GM19025 (cell line): ENCODE measurements around the gene MRGPRE.

ENCODE experiments used
- ATAC-seq: cut with Tn5 transposase; IDR thresholded peaks from one replicate; pipeline ENCODE4 v1.9.1; 2021; ENCODE audit warnings: mild to moderate bottlenecking, low read depth, moderate library complexity; ENCODE audit not compliant: unreplicated experiment

MRGPRE gene

DNA sequence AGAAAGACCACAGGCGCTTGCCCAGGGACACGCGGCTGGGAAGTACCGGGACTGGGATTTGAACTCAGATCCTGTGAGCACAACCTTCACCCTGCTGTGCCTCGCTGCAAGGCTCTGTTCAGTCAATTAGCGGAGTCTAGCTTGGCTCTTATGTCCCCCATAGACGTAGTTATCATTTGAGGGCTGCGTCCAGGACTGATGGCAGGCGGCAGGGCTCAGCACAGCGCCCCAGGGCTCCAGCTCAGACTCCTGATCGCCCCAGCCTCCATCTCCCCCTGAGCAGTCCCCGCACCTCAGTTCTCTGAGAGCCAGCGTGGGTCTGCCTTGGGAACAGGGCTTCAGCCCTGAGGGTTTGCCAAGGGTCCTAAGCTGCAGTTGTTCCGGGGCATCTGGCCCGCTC is 33.4 kb downstream of the MRGPRE start:
- ATAC-seq, result no peak

DNA sequence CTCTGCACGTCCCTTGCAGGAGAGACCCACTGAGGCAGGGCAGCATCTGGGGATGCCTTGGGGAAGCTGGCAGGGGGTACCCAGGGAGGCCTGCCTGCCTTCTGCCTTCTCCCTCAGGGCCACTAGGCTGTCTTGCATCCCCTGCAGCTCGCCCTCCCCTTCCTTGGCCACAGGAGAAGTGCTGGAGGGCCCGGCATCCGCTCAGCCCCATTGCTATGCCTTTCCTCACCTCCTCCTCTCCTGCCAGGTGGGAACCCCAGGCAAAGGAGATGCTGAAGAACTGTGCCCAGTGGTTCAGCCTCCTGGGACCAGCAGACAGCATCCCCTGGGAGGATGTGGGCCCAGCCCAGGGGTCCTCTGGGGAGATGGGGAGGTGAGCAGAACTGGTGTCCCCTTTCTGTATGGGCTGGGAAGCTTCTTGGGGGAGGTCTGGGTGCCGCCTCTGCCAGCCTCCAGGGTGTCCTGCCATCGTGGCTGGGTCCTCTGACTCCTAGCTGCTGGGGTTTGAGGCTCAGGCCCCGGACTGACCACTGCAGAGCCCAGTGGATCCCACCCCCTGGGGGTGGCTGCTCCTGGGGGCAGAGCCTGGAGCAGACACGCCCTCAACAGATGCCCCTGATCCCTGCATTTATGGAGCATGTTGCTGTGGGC is 34.2 kb downstream of the MRGPRE start:
- ATAC-seq, result no peak

DNA sequence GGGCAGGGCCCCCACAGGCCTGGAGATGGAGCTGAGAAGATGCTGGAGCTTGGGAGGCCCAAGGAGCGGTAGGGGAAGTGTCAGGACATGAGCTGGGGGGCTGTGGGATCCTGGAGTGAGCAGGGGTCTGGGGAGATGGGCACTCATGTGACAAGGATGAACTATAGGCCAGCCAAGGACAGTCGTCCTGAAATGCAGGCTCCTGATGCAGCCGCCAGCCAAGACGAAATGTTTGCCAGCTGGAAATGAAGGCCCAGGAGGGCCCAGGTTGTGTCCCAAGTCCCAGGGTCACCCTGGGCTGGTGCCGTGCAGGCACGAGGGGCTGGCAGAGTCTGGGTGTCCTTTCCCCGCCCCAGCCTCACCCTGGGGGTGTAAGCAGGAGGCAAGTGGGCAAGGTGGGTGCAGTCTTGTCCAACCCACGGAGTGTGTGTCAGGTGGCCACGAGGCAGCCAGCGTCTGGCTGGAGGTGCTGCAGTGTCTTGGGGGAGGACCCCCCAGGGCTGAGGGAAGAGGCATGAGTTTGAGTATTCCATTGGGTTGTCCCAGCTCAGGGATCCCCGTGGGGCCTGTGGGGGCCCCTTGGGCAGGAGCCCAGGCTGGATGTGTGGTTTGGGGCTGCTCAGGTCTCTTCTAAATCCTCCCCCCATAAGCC is 35.0 kb downstream of the MRGPRE start:
- no peak for ATAC-seq

DNA sequence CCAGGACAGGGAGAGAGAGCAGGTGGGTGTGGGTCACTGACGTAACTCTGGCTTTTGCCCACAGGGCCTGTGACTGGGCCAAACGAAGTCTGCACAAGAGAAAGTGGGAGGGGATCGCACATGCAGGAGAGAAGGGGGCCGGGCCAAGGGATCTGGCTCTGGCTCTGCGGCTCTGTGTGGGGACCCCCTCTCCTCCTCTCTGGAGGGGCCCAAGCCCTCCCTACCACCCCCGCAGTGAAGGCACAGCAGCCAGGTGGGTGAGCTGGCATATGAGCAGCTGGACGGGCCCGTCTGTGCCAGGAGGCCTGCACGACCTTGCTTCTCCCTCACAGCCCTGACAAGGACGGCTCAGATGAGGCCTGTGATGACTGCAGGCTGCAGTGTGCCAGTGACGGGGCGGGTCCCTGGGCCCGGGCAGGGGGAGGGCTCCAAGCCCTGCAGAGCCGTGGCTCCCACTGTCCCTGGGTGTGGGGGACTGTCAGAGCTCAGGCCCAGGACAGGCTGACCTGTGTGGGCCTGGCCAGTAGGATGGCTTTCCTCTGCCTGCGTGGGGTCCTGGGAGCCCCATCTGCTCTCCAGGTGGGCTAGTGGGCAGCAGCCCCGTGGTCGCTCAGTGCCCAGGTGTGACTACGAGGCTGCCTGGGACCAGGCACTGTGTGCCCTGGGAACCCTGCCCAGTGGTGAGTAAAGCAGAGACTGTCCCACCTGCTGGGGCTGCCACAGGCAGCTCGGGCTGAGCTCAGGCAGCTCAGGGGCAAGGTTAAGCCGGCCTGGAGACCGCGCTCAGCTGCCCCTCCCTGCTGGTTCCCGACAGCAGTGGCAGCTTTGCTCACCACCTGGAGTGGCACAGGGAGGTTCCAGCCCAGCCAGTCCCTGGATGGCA is 35.8 kb downstream of the MRGPRE start:
- no peak for ATAC-seq

DNA sequence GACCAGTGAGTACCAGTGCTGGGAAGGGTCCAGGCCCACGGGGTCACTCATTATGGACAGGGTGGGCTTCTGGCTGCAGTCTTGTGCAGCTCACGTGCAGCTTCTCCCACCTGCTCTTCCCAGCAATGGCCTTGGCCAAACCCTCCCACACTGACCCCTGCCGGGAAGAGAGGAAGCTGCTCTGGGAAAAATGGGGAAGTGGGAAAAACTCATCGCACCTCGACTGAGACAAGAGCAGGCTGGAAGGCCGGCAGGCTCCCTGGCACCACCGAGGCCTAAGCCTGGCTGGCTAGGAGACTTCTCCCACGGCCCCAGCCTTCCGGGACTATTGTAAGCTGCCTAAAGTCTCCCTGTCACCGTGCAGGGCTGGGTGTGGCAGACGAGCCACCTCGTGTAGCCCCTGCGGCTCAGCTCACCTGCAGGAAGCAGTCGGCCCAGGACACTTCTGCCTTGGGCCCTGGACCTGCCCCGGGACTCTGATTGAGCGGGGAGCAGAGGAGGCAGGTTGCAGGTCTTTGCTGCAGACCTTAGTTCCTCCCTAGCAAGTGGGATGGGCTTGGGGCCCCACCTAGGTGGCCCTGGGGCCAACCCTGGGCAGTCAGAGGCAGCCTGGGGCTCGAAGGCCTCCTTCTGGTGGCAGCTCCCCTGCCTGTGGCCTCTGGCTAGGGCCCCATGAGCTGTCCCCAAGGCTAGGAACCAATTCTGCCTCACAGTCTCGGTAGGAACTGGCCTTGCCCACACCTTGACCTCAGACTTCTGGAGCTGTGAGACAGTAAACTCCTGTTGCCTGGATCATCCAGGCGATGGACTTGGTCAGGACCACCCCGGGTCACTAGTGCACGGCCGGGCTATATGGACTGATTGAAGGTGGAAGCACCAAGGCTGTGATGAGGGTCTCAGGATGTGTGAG is 36.7 kb downstream of the MRGPRE start:
- no peak for ATAC-seq

DNA sequence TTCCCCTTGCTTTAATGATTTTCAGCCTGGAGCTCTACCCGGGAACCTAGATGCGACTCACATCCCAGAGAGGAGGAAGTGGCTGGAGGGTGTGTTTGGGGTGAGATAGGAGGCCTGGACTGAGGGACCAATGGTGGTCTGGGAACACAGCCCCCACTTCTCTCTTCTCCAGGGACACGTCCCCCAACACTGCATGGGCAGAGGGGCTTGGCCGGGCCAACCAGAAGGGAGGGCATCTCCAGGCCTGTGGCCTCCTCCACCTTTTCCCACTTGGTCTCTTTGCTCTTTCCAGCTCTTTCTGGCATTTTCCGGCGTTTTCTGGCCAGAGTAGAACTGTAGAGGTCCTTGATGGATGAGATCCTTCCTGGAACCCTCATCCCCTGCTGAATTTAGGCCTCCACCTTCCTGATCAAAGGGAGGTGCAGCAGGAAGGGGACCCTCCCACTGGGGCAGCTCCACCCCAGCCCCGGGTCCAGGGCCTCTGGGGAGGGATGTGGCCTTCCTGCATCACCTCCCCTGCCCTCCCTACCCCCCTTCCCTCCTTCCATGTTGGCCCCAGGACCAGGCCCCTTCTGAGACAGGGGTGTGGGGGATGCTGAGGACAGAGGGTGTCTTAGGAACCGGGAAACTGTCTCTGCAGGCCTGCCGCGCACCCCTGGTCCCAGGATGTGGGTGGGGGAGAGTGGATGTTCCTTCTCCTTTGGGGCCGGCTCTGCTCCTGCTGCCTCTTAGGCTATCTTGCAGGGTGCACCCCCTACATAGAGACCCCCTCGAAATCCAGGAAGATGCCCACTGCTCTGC is 38.0 kb downstream of the MRGPRE start:
- ATAC-seq, result no peak

DNA sequence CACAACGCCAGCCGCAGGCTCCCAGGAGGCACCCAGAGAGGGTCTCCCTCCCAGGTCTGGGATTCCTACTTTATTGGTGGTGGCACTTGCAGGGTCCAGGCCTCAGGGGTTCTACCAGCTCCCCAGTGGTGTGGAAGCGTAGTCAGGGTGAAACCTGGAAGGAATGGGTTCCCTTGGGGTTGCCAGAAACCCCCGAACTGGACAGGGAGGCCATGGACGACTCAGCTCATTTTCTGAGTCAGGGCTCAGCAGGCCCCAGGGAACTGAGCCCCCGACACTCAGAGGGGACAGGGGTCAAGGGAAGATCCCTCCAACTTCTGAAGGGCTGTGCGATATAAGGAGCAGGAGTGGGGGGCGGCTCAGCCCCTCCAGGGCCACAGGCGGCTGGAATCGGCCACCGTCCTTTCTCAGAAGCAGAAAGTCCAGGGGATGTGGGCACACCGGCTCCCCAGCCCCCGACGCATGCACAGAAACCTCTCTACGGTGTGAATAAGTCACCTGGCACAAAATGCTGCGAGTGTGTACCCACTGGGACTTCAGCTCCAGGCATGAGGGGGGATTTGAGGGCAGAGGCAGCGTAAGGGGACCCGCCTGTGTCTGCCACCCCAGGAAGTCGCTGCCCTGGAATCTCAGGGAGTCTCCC is 38.7 kb downstream of the MRGPRE start:
- ATAC-seq, result no peak

DNA sequence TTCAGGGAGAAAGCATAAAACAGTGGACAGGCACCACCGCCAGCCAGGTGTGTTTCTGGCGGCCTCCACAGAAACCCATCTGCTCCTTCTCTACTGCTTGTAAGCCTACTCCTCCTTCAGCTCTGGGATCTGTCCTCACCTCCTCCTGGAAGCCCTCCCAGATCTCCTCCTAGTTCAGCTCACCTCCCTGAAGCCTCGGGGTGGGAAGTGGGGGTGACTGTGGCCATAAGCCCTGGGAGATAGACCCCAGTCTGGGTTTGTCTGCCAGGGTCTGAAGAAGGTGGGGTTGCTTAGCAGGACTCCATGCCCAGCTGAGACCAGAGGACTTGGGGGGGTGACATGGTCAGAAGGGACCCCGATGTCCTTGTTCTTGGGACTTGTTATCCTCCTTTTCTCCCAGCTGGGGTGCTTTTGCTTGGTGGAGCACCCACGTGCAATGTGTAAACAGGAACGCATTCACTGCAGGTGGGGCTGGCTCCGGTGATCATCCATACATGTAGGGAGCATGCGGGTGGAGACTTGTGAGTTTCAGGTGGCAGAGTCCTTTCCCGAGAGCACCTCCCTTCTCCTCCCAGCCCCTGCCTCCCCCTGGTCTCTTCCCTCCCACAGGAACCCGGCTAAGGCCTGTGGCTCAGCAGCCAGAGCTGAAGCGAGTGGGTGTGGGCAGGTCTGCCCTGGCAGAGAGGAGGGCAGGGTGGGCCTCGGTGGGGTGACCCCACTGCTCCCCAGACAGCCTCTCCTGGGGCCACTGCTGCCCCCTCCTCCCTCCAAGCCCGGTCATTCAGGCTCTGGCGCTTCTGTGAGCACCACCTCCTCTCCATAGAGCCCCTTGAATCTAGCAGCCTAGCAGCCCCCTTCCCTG is 39.5 kb downstream of the MRGPRE start:
- ATAC-seq, result no peak

DNA sequence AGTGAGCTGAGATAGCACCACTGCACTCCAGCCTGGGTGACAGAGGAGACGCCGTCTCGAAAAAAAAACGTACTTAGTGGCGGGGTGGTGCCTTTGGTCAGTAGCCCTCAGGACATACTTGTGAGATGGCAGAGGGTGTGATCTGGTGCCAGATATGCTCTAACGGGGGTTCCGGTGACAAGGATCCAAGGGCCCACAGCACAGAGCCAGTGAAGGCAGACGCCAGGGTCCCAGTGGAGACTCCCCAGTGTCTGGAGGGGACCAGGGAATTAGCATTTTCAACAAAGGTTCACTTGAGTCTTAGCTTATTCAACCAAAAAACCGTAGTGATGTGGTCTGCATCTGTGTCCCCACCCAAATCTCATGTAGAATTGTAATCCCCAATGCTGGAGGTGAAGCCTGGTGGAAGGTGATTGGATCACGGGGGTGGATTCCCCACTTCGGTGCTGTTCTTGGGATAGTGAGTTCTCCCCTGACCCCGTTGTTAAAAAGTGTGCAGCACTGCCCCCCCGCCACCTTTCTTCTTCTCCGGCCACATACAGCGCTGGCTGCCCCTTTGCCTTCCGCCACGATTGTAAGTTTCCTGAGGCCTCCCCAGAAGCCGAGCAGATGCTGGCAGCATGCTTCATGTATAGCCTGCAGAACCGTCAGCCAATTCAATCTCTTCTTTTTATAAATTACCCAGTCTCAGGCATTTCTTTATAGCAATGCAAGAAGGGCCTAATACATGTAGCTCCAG is 40.5 kb downstream of the MRGPRE start:
- no peak for ATAC-seq

DNA sequence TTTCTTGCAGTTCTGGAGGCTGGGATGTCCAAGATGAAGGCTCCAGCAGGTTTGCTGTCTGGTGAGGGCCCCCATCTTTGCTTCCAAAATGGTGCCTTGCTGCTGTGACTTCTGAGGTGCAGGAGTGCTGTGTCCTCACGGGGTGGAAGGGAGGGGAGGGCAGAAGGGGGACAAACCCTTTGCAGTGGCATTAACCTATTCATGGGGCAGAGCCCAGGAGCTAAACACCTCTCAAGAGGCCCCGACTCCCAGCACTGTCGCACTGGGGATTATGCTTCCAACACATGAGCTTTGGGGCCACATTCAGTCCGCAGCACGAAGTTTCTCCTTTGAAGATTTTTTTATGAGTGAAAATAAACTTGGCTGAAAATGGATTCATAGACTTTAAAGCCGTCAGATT is 41.6 kb downstream of the MRGPRE start:
- no peak for ATAC-seq

DNA sequence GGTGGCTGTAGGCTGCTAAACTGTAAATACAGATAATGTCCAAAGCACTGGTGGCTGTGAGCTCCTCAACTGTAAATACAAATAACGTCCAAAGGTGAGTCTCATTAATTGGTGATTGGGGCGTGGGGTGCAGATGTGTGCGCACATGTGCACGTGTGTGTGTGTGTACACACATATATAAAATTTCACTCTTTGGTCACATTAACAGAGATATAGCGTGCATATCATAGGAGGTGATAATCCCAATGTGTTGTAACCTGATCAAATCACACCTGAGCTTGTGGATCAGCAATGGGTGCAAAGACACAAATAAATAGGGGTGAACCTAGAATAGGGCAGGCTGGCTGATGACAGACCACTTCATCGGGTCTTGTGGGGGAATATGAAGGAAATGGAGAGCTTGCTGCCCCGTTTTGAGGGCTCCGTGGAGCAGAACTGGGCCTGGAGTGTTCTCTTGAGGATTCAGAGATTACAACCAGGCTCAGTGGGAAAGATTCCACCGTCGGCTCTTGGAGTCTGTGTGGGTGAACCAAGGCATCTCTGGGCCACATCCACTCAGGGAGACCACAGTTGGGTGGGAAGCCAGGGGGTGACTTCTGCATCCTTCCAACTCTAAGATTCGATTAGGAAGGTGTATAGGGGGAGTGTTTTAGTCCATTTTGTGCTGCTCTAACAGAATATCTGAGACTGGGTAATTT is 42.2 kb downstream of the MRGPRE start:
- ATAC-seq, result no peak

DNA sequence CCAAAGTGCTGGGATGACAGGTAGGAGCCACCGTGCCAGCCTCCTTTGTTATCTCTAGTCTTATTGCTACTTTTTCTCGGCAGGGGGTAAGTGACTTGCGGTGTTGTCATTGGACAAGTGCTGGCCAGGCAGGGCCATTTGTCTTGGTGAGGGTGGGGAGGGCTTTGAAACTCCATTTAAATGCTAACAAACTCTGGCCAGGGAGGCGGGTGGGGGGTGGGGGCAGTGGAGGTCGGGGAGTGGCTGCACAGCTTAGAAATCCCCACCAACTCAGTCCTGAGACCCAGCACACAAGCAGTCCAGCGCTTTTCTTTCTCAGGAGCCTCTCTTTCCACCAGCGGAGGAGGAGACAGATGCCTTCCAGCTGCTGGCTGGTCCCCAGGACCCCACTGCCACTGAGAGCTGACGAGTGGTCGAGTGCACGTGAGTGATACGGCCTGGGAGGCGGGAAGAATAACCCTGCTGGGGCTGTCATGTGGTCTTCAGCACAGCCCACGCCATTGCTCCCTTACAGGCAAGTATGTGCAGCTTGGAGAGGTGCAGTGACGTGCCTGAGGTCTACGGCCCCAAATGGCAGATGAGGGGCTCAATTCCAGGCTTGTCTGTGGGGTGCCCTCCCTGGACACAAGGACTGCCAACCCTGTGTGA is 42.9 kb downstream of the MRGPRE start:
- no peak for ATAC-seq

DNA sequence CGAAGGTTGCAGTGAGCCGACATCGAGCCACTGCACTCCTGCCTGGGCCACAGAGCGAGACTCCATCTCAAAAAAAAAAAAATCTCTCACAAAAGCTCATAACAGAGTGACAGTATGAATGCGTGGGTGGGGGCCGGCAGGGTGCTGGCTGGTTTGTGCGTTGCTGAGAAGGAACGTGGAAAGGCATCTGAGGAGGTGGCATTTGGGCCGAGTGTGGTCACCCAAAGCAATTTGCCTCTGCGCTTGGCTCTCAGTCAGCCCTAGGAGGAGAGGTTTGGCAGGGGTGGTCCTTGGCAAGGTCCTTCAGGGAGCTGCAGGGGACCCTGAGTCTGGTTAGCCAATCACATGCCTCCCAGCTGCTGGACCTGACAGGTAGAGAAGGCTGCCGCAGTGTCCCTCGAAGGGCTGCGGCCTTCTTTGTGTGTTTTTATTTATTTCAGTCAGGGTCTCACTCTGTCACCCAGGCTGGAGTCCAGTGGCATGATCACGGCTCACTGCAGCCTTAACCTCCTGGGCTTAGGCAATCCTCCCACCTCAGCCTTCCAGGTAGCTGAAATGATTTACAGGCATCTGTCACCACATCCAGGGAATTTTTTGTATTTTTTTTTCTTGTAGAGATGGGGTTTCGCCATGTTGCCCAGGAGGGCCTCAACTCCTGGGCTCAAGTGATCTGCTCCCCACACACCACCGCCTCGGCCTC is 43.6 kb downstream of the MRGPRE start:
- no peak for ATAC-seq

DNA sequence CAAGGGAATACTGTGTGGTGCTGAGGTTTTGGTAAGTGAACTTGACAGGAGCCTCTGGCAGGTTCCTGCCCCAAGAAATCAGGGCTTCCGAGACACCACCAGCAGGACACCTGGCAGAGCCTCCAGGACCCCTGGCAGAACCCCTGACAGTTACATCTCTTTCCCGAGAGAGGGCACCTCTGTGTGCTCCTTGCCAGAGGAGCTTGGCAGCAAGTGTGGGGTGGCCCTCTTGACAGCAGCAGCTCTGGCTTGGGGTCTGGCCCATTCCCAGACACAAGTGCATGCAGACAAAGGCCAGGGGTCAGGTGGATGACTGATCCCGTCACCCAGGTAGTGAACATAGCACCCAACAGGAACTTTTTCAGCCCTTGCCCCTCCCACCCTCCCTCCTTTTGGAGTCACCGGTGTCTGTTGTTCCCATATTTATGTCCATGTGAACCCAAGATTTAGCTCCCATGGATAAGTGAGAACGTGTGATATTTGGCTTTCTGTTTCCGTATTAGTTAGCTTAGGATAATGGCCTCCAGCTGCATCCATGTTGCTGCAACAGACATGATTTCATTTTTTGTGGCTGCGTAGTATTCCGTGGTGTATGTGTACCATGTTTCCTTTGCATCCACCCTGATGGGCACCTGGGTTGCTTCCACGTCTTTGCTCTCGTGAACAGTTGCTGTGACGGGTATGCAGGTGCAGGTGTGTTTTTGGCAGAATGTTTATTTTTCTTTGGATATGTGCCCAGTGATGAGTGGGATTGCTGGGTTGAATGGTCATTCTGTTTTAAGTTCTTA is 45.9 kb downstream of the MRGPRE start:
- ATAC-seq, result no peak

DNA sequence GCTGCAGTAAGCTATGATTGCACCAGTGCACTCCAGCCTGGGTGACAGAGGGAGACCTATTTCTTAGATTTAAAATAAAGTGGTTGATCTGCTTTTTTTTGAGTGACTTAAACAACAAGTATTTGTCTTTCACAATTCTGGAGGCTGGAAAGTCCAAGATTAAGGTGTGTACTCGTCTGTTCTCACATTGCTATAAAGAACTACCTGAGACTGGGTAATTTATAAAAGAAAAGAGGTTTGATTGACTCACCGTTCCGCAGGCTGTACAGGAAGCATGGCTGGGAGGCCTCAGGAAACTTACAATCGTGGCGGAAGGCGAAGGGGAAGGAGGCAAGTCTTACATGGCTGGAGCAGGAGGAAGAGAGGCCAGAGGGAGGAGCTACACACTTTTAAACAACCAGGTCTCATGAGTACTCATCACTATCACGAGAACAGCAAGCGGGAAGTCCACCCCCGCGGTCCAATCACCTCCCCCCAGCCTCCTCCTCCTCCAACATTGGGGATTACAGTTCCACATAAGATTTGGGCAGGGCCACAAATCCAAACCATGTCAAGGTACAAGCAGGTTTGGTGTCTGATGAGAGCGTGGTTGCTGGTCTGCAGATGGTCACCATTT is 47.4 kb downstream of the MRGPRE start:
- no peak for ATAC-seq
